Skeletal muscle tissue (tissue), 4 donors: ENCODE results near the gene C2CD4A. TPM values are rescaled to one million over a fixed set of nuclear protein-coding genes. Genes with fewer than 3 reads are reported as not detected.

ENCODE experiments used
- H3K27ac ChIP-seq: one replicate; pipeline ENCODE4 v1.7.0; 2013; ENCODE audit warnings: mild to moderate bottlenecking, low read depth, low read length, inconsistent platforms
- H3K27me3 ChIP-seq, 3 donors: one replicate each; pipeline ENCODE4 v1.7.0; 2013; ENCODE audit warnings: low read length in 3 of 3; ENCODE audit not compliant: control insufficient read depth in 3 of 3, insufficient read depth in 3 of 3
- H3K36me3 ChIP-seq, 3 donors: one replicate each; pipeline ENCODE4 v1.7.0; 2013; ENCODE audit warnings: low read length in 3 of 3; ENCODE audit not compliant: control insufficient read depth in 3 of 3, insufficient read depth in 3 of 3
- H3K4me1 ChIP-seq, 3 donors: one replicate each; pipeline ENCODE4 v1.7.0; 2013; ENCODE audit warnings: low read length in 3 of 3, mild to moderate bottlenecking in 3 of 3; ENCODE audit not compliant: control insufficient read depth in 3 of 3, insufficient read depth in 3 of 3
- H3K4me3 ChIP-seq, 3 donors: one replicate each; pipeline ENCODE4 v1.7.0; 2013; ENCODE audit warnings: low read length in 3 of 3
- H3K9ac ChIP-seq, 3 donors: one replicate each; pipeline ENCODE4 v1.7.0; 2013; ENCODE audit warnings: low read length in 3 of 3, mild to moderate bottlenecking in 3 of 3, moderate library complexity in 2 of 3, low read depth in 1 of 3
- H3K9me3 ChIP-seq, 3 donors: one replicate each; pipeline ENCODE4 v1.7.0; 2013; ENCODE audit warnings: low read length in 3 of 3; ENCODE audit not compliant: control insufficient read depth in 3 of 3
- total RNA-seq: library from RNA; depleted of rRNA; stranded (reverse); fragments of >200 nt; gene quantifications from one replicate; pipeline ENCODE4 v1.2.3, GENCODE V29; 2014
- donor health status: Osteomylitis.

C2CD4A gene
- total RNA-seq: not detected

- Histone ChIP-seq H3K4me1 (peaks cover 10 to 16% (median 14%) of the 10 kb centered on the region in 3 donors), H3K27me3 (peaks cover 0 to 6% (median 3%) of the 10 kb centered on the region in 3 donors), H3K4me3 (peak within 1 kb of the TSS; percentile 65 to 72 (median 70)), H3K27ac (no peak within 1 kb of the TSS), H3K9me3 (no peaks in the 10 kb centered on the region), H3K36me3 (no peaks in the 10 kb centered on the region), H3K9ac (peak within 1 kb of the TSS in 2 of 3 donors; percentile 40 to 45)
Observed at GRCh38 chr15:62066663-62067447, at the start of gene C2CD4A. C2CD4A (plus strand) TSS chr15:62066977; CDS start chr15:62067614, 637 bp downstream.

- Histone ChIP-seq H3K4me3 (no peak overlapping the region), H3K36me3 (peaks cover 0 to 12% (median 3%) of the 10 kb centered on the region in 3 donors), H3K4me1 (no peaks in the 10 kb centered on the region), H3K27ac (no peak overlapping the region), H3K9ac (no peak overlapping the region), H3K27me3 (no peaks in the 10 kb centered on the region), H3K9me3 (no peaks in the 10 kb centered on the region)
Observed at GRCh38 chr15:62020576-62021160, 46.1 kb upstream of the C2CD4A start.

- Histone ChIP-seq H3K4me1 (no peaks in the 10 kb centered on the region), H3K9me3 (no peaks in the 10 kb centered on the region), H3K9ac (no peak overlapping the region), H3K27ac (no peak overlapping the region), H3K27me3 (no peaks in the 10 kb centered on the region), H3K4me3 (no peak overlapping the region), H3K36me3 (peaks cover 0 to 12% (median 3%) of the 10 kb centered on the region in 3 donors)
Observed at GRCh38 chr15:62021991-62022600, 44.7 kb upstream of the C2CD4A start.

GRCh38 chr15:62026487-62027262 lies 40.1 kb upstream of the C2CD4A start:
- no peaks in the 10 kb centered on the region for H3K4me1 ChIP-seq
- H3K9me3 ChIP-seq: no peaks in the 10 kb centered on the region
- no peak overlapping the region for H3K27ac ChIP-seq
- H3K4me3 ChIP-seq: no peak overlapping the region
- no peaks in the 10 kb centered on the region for H3K27me3 ChIP-seq
- peaks cover 0 to 13% (median 0%) of the 10 kb centered on the region in 3 donors for H3K36me3 ChIP-seq
- H3K9ac ChIP-seq: no peak overlapping the region

- H3K27me3 ChIP-seq: no peaks in the 10 kb centered on the region
- no peaks in the 10 kb centered on the region for H3K4me1 ChIP-seq
- H3K9me3 ChIP-seq: no peaks in the 10 kb centered on the region
- no peak overlapping the region for H3K27ac ChIP-seq
- no peak overlapping the region for H3K4me3 ChIP-seq
- H3K36me3 ChIP-seq: peaks cover 0 to 9% (median 0%) of the 10 kb centered on the region in 3 donors
- no peak overlapping the region for H3K9ac ChIP-seq
Observed at GRCh38 chr15:62027263-62027565, 39.6 kb upstream of the C2CD4A start.

GRCh38 chr15:62027916-62028315 lies 38.9 kb upstream of the C2CD4A start:
- H3K36me3 ChIP-seq: peaks cover 0 to 12% (median 0%) of the 10 kb centered on the region in 3 donors

GRCh38 chr15:62035256-62035924 lies 31.4 kb upstream of the C2CD4A start:
- Histone ChIP-seq H3K4me1 (peaks cover 0 to 7% (median 5%) of the 10 kb centered on the region in 3 donors), H3K4me3 (no peak overlapping the region), H3K27ac (peak overlapping the region; percentile 31), H3K27me3 (no peaks in the 10 kb centered on the region), H3K36me3 (peaks cover 0 to 7% (median 4%) of the 10 kb centered on the region in 3 donors), H3K9ac (no peak overlapping the region), H3K9me3 (no peaks in the 10 kb centered on the region)

More at GRCh38 chr15:62027916-62028315, 38.9 kb upstream of the C2CD4A start:
- Histone ChIP-seq H3K4me3 (no peak overlapping the region), H3K9ac (no peak overlapping the region), H3K9me3 (no peaks in the 10 kb centered on the region), H3K27ac (no peak overlapping the region), H3K27me3 (no peaks in the 10 kb centered on the region), H3K4me1 (no peaks in the 10 kb centered on the region)

- Histone ChIP-seq H3K27ac (no peak overlapping the region), H3K27me3 (no peaks in the 10 kb centered on the region), H3K9me3 (no peaks in the 10 kb centered on the region), H3K36me3 (peaks cover 0 to 3% (median 0%) of the 10 kb centered on the region in 3 donors), H3K9ac (no peak overlapping the region), H3K4me1 (peaks cover 0 to 4% (median 1%) of the 10 kb centered on the region in 3 donors), H3K4me3 (no peak overlapping the region)
Observed at GRCh38 chr15:62046078-62046743, 20.6 kb upstream of the C2CD4A start.

- Histone ChIP-seq H3K4me1 (peaks cover 0 to 5% (median 4%) of the 10 kb centered on the region in 3 donors), H3K9me3 (no peaks in the 10 kb centered on the region), H3K36me3 (peaks cover 0 to 1% (median 0%) of the 10 kb centered on the region in 3 donors), H3K9ac (no peak overlapping the region), H3K27me3 (no peaks in the 10 kb centered on the region), H3K27ac (no peak overlapping the region), H3K4me3 (no peak overlapping the region)
Observed at GRCh38 chr15:62047282-62047827, 19.4 kb upstream of the C2CD4A start.
